ENCODE data around the gene NMRK1.

DNA sequence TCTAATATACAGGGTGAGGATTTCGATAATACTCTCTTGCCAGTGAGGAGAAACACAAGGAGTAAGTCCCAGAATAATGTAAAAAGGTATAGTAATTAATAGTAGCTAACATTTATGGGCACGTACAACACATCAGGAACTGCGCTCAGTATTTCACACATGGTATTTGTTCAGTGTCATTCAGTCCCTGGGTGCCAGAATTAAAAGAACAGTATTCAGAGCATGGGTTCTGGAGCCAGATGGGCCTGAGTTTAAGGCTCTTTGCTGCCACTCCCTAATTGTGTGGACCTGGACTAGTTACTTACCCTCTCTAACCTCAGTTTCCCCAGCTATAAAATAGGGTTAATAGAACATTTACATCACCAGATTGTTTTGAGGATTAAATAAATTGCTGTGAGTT lies 16.7 kb upstream of the NMRK1 start:
- TF ChIP-seq POLR2A (IDR thresholded peaks at IDR 0.05; ENCODE audit: low read length) = no peak
- TF ChIP-seq GATA1 (IDR thresholded peaks at IDR 0.05; ENCODE audit: low read depth, low read length) = no peak

Data from erythroblast (primary cell).